SH-SY5Y (cell line): ENCODE results near the gene AGPAT3.

Experiments used
- GATA2 ChIP-seq: IDR thresholded peaks from 2 replicates; pipeline ENCODE4 v1.6.1; 2011; ENCODE audit warnings: mild to moderate bottlenecking, low read depth, low read length
- GATA3 ChIP-seq: IDR thresholded peaks from 2 replicates; pipeline ENCODE4 v1.6.1; 2011; ENCODE audit warnings: low read depth, mild to moderate bottlenecking, low read length, moderate library complexity

GRCh38 chr21:43877936-43878575 is 13.0 kb downstream of the AGPAT3 start:
- TF ChIP-seq GATA3: no peak
- no peak for TF ChIP-seq GATA2
